ENCODE data around the gene BICRA. TPM values are rescaled to one million over a fixed set of nuclear protein-coding genes. Genes with fewer than 3 reads are reported as not detected.
"Not testable (repeated sequence)": the region's sequence is repeated elsewhere in the genome, so short reads cannot be mapped to it uniquely, and the experiment has no call there.

Gene BICRA
- total RNA-seq, 2 experiments from 2014 or later: 23.3 to 25.5 TPM

GRCh38 chr19:47746129-47746528 lies 137.2 kb downstream of the BICRA start:
- ChIA-PET CTCF (interaction anchor here (0.6 to 3.2 kb wide), 4 partner anchors 19 to 68 kb away, joined by 3 to 25 read pairs (median 3); partner anchors contain the start of gene EHD2), POLR2A (interaction anchor here (0.6 kb wide), 1 partner anchor 8 kb away, joined by 6 read pairs; no protein-coding TSS in a partner anchor)
- Mint-ChIP-seq H3K27ac (peak overlapping the region; percentile 100), H3K4me1 (peaks cover 64% of the 10 kb centered on the region), H3K36me3 (ENCODE audit: low read depth) (peaks cover 23% of the 10 kb centered on the region), H3K4me3 (peak overlapping the region; percentile 98)
- not testable (repeated sequence) for DNase-seq, H3K9me3 Mint-ChIP-seq, H3K27me3 Mint-ChIP-seq

- ChIA-PET POLR2A (no interaction called here), CTCF (interaction anchor here (1.1 kb wide), 1 partner anchor 8 kb away, joined by 4 read pairs; no protein-coding TSS in a partner anchor)
- peaks cover 50% of the 10 kb centered on the region for H3K36me3 Mint-ChIP-seq (ENCODE audit: low read depth)
- H3K4me1 Mint-ChIP-seq: peaks cover 75% of the 10 kb centered on the region
- peak overlapping the region; percentile 38 for H3K4me3 Mint-ChIP-seq
- H3K27me3 Mint-ChIP-seq: no peaks in the 10 kb centered on the region
- H3K9me3 Mint-ChIP-seq: no peaks in the 10 kb centered on the region
- peak overlapping the region; percentile 16 for H3K27ac Mint-ChIP-seq
- DNase-seq: no peak
Observed at GRCh38 chr19:47749326-47749725, 140.4 kb downstream of the BICRA start.

- POLR2A ChIA-PET: no interaction called here
- DNase-seq: no peak
- CTCF ChIA-PET: interaction anchor here (1.3 kb wide), 1 partner anchor 11 kb away, joined by 3 read pairs; no protein-coding TSS in a partner anchor
- no peak overlapping the region for H3K4me3 Mint-ChIP-seq
- no peak overlapping the region for H3K27ac Mint-ChIP-seq
- no peaks in the 10 kb centered on the region for H3K9me3 Mint-ChIP-seq
- peaks cover 50% of the 10 kb centered on the region for H3K36me3 Mint-ChIP-seq (ENCODE audit: low read depth)
- H3K4me1 Mint-ChIP-seq: peaks cover 66% of the 10 kb centered on the region
- no peaks in the 10 kb centered on the region for H3K27me3 Mint-ChIP-seq
Observed at GRCh38 chr19:47750752-47751151, 141.8 kb downstream of the BICRA start.

GRCh38 chr19:47752440-47753211 lies 143.7 kb downstream of the BICRA start:
- Mint-ChIP-seq H3K9me3 (no peaks in the 10 kb centered on the region), H3K27ac (peak overlapping the region; percentile 82), H3K36me3 (ENCODE audit: low read depth) (peaks cover 56% of the 10 kb centered on the region), H3K27me3 (no peaks in the 10 kb centered on the region), H3K4me1 (peaks cover 58% of the 10 kb centered on the region), H3K4me3 (peak overlapping the region; percentile 25)
- ChIA-PET CTCF (interaction anchor here (1.3 to 1.5 kb wide), 2 partner anchors 9 to 45 kb away, joined by 4 to 6 read pairs; no protein-coding TSS in a partner anchor), POLR2A (no interaction called here)
- peak; percentile 44 for DNase-seq

Other genes starting within 250 kb of the BICRA start
- not detected for gene MEIS3, start 189.6 kb upstream of the BICRA start, total RNA-seq
- gene SLC8A2, start 137.2 kb upstream of the BICRA start, total RNA-seq: not detected
- gene KPTN, start 124.9 kb upstream of the BICRA start, total RNA-seq: 10 to 100 TPM; 12.5 to 14.1 TPM
- gene NAPA, start 94.1 kb upstream of the BICRA start, total RNA-seq: 100 to 1,000 TPM; 121 to 133 TPM
- under 1 TPM; 0.35 to 0.40 TPM for gene ZNF541, start 36.0 kb upstream of the BICRA start, total RNA-seq
- gene EHD2, start 104.3 kb downstream of the BICRA start, total RNA-seq: not detected
- gene NOP53, start 136.4 kb downstream of the BICRA start, total RNA-seq: 100 to 1,000 TPM; 368 to 402 TPM
- gene SELENOW, start 169.6 kb downstream of the BICRA start, total RNA-seq: 100 to 1,000 TPM; 118 to 125 TPM
- not detected for gene TPRX1, start 195.4 kb downstream of the BICRA start, total RNA-seq
- not detected for gene CRX, start 212.8 kb downstream of the BICRA start, total RNA-seq

Measured in activated CD4-positive, alpha-beta T cell treated with anti-CD3 and anti-CD28 coated beads, Interleukin-2, amount 10 ng/mL, durations not matched to agents 7 days and 5 days (primary cell).